Measurements from ENCODE around the gene EPS8. TPM values are rescaled to one million over a fixed set of nuclear protein-coding genes. Genes with fewer than 3 reads are reported as not detected.
"Not testable (repeated sequence)": the region's sequence is repeated elsewhere in the genome, so short reads cannot be mapped to it uniquely, and the experiment has no call there.

EPS8 gene
- polyA plus RNA-seq, 5 donors = 31.3 to 43.3 (median 37.4) TPM

DNA sequence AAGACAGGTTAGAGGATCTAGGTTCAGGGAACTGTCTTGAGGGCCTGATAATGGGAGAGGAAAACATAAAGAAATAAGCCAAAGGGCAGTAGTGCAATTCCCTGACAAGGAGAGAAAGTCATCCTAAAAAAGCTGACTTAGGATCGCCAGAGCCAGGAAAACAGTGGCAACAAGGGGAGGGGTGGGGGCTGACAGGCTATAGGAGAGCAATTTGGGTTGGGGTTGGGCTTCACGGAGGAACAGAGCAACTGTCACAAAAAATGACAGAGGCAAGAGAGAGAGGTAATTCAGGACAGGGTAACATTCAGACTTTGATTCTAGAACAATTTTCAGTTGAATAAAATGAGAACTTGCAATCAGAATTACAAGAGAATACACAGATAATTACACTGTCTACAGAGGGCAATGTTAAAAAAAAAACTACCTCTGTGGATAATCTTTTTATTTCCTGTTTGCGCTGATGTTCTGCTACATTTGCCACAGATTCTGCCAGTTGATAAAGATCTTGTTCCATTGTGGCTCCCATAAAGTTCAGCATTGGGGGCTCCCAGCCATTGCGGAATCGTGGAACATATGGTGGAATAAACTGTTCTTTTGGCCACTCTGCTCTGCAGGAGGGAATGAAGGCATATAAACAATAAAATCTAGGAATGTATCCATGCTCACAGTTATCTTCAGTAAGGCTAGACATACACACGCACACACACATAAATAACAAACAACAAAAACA, 138.6 kb downstream of the EPS8 start:
- no peak for DNase-seq

DNA sequence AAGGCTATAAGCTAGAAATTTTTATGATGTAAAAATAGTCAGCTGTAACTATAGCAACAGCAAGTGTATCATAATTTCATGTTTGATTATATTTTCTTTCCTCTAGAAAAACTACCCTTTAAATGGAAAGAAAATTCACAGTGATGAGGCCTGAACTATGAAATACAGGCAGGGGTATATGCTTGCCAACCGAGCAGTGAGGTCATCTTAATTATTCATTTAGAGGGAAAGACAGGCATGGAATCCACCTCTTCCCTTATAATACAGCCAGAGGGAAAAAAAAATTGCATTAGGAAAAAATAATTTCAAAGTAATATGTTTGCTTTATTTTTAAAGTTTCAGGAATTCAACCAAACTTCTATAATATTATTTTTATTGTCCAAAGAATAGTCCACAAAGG, 139.8 kb downstream of the EPS8 start:
- DNase-seq = no peak

DNA sequence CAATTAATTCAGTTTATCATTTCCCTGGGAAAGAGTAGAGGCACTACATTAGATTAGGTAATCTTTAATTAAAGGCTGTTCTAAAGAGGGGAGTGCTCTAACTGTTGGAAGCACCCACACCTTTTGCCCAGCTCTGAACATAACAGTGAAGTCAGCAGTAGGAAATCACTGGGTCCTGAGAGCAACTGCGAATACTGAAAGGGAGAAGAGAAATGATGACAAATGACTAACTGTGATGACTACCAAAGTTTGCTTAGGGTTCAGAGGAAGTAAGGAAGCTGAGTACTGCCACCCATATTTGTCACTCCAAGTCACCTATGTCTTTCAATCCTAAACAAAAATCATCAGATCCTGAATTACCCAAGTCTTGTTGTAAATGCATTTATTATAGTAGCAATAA, 140.6 kb downstream of the EPS8 start:
- DNase-seq = no peak

DNA sequence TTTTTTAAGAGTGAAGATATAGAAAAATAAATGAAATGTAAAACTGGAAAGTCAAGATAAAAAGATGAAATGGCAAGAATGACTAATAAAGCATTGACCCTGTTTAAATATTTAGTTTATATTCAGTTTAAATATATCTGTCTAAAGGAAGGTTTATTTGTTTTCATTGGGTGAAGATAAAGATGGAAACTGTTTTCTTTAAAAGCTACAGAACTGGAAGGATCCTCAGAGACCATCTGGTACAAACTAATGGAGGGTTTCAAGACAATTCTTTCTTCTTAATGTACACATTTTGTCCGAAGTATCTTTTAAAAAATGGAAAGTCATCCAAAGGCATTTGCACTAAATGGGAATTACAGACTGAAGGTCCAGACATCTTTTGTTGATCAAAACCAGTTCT, 142.6 kb downstream of the EPS8 start:
- DNase-seq = no peak

DNA sequence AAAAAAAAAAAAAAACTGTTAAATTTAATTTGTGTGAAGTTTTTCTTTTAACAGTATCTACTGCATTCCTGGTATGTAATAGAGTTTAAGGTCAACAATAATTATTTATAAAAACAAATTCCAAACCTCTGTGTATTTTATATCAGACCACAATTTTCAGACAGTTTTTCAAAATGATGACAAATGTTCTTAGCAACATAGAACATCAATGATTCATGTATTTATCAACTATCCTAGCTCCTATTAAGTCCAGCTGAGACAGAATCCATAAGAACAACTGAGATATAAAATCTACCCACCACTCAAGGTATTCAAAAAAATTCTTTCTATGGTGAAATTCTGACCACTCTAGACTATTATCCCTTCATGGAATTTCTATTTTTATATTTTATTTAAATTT, 144.5 kb downstream of the EPS8 start:
- DNase-seq = no peak

DNA sequence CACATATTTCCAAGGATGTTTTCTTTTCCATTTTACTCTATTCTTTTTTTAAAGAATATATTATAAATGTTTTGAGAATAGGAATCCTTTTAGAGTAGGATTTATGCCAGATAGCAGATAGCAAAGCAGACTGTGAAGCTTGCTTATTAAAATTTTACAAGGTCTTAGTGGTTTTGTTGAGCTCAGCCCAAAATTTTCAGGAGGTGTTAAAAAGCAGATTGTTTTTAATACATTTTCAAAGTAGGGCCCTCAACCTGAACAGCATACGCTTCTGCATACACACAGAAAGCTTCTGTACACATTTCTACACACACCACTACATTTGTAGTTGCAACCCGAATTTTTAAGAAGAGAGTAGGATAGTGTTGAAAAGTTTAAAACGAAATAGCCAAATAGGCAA, 151.0 kb downstream of the EPS8 start:
- DNase-seq = no peak

DNA sequence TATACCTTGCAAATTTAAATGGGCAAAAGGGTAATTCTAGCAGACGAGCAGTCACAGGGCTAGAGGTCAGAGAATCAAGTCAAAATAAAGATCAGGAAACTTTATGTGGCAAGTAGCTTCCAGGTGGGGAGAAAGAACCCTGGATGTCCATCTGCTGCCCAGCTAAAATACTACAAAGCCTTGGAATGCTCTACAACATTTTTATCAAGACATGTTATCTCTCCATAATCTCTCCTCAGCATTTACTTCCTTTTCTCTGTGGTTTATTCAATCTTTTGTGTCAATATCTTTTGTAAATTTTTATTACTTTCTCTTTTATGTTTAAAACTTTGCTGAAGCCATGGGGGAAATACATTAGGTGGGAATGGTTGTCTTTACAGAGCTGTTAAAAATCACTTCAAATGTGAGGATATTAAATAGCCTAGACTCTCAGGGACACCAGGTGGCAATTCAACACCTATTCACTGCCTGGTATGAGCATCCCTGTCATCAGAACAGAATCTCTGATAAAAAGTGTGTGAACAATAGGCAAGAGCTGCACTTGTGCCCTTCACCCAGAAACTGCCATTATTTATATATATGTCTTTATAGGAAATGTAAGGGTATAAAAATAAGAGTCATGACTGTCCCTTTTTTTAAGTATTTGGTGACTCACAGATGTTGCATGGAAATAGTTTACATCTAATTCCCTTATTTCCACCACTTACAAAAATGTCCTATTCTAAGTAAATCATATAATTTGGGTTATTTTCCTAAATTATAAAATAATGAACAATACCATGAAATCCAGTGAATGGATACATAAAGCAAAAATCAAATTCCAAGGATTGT, 152.9 kb downstream of the EPS8 start:
- DNase-seq = no peak

DNA sequence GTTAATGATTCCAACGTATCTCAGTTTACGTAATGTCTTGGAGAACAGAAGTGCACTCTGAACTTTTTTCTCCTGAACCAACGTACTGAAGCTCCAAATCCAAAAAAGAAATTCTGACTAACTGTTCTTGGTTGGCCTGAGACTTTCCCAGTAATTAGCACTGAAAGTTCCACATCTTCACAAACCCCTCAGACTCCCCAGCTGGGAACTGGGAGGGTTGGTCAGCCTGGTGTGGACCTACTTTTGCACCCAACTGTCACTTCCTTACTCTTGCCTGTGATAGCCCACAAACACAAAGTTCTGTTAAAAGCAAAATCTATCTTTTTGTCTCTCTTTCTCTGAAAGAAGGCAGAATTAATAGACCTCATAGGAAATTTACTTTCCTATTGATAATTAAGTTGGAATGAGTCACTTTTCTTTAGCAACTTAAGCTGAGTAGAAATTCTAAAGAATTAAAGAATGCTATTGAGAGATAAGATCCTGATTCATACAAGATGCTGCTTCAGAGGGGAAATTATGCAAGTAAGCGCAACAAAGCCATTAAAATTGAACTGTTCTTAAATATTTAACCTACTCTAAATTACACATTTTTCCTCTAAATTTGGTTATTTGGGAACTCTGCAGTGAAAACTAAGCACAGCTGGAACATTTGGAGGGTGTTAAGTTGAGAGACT, 155.0 kb downstream of the EPS8 start:
- no peak for DNase-seq

DNA sequence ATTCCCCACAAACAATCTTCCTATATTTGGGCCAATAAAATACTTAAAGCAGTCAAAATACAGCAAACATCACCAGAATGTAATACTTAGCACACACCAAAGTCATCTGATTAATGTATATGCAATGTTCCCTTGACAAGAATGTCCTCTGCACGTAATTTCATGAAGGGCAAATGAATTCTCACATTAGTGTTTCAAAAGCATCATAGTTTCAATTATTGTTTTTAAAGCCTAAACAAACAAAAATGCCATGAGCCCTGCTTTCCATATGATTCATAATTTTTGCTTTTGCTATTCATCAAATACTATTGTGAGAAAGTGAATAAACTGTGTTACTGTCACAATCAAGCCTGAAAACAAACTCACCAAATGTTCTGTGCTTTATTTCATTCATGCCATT, 156.0 kb downstream of the EPS8 start:
- DNase-seq = no peak

DNA sequence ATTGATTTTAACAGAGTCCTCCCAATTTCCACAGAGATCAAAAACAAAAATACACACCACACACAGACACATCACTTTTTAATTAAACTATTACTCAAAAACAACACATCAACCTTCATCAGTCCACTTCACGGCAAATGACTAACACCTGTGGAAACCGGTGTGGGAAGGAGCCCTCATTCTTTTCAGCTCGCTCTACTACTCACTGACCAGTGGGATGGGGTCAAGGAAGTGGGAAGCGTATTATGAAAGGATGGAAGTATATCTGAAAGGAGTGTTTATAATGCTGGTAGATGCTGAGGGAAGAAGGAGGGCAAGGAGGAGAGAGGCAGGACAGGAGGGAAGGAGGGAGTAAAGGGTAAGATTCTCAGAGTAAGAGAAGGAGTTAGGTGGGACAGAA, 156.5 kb downstream of the EPS8 start:
- no peak for DNase-seq

DNA sequence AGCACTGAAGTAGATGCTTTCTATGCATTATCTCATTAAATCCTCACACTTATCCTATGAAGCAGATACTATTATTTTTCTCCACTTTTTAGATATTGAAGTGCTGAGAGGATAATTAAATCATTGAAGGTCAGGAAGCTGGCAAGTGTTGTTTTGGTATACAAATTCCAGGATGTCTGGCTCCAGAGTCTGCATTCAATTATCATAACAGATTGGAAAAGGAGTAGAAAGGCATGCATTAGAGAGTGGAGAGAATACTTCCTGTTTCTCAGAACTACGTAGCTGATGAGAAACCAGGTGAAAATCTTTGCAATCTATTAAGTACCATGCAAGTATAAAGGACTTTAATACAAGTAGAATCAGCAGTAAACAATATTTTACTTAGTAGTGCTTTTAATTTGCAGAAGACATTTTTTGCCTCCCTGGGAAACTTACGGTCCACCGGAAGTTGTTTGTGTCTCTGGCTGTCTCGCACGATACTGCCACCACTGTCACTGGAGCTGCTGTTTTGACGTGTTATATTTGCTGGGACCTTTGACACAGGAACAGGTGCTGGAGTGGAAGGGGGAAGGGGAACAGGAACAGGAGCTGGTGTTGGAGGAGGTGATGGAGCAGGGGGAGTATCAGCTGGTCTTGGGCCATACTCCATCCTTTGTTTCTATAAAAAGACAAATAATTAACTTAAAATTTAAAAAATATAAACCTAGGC, 158.0 kb downstream of the EPS8 start:
- DNase-seq = no peak

DNA sequence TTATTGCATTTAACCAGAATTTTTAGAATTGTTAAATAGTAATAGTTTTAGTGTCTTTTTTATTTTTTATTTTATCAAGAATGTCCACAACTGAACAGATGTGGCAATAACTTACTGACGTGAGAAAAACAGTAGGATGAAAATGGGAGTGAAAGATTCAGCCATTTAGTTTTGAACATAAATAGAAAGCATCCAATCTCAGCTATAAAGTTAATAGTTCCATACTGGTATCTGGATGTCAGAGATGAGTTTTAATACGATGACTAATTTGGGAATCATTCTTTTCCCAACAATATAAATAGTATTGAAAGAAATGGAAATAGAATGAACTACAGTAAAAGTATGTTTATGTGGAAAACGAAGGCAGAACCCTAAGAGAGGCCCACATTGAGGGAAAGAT, 159.4 kb downstream of the EPS8 start:
- no peak for DNase-seq

DNA sequence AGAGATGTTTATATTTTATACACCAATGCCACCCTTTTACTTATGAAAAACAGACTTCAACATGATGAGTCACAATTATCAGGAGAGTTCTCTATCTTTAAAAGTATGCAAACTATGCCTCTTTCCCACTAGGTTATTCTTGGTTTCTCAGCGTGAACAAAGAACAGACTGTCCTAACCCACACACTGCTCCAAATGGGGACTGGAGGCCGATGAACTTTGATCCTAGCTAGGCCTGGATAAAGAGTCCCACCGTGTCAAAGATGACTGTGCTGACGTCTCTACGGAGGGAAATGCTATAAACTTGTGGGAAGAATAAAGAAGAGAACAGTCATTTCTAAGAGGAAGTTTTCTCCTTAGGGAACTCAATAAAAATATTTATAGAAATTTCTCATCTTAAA, 160.1 kb downstream of the EPS8 start:
- peak in 1 of 2 donors; percentile 10 for DNase-seq

DNA sequence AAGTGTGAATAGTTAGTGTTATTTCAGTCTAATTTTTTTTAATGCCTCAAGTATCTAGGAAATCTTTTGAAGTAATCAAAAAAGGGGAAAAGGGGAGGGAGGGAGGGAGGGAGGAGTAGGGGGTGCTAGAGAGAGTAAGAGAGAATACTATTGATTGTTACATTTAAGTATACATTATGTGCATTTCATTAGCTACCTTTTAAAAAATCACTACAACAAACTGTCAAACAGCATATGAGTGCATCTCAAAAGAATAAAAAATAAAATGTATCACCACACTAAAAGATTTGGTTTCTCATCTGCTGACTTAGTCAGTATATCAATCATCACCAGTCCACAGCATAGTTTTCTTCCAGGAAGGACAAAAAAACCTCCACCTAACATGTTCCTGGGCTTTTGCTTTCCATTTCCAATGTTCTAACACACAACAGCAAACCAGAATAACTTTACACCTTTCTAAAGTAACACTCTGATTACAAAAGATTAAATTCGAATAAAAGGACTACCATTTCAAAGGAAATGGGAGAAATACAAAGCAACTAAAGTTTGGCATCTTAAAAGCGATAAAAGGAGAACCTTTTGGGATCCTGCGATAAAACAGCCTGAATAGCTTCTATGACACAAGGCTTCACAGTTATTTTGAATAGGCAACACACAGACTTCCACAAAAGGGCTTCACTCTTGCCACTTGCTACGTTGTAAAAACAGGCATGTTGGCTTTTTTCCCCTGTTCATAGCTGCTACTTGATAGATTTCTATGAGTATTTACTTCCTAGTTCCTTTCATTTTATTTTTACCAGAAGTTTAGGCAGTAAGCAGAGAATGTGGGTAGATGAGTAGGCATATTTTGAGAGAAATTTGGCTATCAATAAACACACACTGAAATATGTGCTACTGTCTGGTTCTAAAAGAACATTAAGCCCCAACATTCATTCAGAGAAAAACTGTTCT, 160.9 kb downstream of the EPS8 start:
- no peak for DNase-seq

DNA sequence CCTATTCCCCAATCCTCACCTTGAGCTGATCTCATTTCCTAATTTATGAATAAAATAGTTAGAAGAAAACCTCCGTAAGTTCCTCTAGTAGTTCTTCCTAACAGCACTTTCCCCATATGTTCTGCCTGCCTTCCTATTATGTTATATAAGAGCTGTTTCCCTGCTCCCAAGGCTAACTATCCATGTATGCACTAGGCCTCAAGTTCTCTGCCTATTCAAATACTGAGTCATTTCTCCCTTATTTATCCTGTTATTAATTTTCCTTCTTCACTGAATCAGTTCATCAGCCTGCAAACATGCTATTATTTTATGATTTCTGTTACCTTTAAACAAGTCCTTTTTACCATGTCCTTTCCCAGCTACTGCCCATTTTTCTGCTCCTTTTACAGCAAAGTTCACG, 164.1 kb downstream of the EPS8 start:
- DNase-seq = no peak

DNA sequence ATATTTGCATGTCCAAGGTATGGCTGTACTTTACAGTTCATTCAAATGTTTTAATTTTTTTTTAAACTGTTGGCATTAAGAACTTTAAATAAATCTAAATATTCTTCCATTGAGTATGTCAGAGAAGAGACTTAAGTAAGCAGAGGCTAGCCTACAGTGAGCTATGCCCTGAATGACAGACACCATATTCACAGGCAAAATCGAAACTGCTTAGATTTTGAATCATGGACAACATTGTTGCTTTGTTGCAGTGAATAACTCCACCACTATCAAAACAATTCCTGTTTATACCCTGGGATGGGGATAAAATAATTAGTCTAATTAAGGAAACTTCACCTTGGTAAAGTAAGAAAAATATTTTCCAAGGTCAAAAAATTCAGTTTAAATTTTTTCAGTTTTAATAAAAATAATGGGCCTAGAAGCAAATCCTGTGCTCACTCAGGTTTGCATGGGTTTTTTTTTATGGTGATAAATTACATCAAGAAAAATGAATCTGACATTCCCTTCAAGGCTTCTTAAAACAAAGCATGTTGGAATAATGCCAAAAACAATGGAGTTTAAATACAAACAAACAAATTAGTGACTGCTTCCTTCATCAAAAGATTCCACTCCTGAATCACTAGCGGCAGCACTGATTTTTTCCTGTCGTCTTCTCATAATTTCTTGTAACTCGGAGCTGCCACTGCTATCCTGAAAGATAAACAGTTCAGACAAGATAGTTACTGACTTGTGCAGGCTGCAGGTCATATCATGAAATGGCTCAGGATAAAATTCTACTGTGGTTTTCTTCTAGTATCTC, 168.2 kb downstream of the EPS8 start:
- no peak for DNase-seq

DNA sequence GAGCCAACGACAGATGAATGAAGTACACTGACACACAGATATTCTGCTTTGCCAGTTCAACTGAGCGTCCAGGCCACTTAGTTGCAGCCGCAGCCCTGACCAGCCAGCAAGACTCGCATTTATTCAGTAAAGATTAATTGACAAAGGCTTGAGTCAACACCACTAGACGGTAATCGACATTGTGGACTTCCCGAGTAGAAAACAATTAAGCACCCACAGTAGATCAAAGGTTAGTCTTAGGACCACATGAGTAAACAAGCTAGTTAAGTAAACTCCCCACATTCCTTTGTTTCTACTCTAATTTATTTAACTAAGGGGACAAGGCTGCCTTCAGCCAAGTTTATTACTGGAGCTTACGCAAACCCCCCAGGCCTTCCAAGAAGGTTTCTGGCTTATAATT, 172.7 kb downstream of the EPS8 start:
- DNase-seq = not testable (repeated sequence)

DNA sequence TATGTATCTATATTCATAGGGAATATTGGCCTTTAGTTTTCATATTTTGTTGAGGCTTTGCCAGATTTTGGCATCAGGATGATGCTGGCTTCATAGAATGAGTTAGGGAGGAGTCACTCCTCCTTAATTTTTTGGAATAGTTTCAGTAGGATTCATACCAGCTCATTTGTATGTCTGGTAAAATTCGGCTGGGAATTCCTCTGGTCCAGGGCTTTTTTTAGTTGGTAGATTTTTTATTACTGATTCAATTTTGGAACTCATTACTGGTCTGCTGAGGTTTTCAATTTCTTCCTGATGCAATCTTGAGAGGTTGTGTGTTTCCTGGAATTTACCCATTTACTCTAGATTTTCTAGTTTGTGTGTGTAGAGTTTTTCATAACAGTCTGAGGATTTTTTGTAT, 175.2 kb downstream of the EPS8 start:
- DNase-seq = no peak

DNA sequence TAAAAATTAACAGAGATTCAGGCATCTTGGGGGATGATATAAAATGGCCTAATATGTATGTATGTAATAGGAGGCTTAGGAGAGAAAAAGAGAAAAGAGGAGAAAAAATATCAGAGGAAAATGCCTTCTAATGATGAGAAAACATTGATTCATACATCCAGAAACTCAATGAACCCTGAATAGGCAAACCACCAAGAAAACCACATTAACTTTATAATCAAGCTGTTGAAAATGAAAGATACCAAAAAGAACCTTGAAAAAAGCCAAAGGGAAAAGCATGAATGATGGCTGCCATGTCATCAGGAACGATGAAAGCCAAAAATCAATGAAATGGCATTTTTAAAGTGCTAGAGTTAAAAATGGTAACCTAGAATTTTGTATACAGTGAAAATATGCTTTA, 180.2 kb downstream of the EPS8 start:
- no peak for DNase-seq

DNA sequence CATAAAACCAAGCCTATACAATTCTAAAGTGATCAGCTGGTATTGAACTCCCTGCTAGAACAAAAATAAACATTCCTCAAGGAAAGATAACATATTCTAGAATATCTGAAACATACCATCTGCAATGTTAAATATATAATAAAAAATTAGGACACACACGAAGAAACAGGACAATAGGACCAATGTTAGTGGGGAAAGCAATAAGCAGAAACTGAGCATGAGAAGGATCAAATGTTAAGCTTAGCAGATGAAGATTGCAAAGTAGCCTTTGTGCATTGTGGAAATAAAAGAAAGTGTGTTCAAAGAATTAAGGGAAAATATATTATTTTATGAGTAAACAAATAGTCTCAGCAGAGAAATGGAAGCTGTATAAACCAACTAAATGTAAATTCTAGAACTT, 180.8 kb downstream of the EPS8 start:
- no peak for DNase-seq

Data from right lung (tissue), 5 donors.